Camera-type eye (tissue), 1 donor: ENCODE results near the gene KRTAP5-8. TPM values are rescaled to one million over a fixed set of nuclear protein-coding genes. Genes with fewer than 3 reads are reported as not detected.

ENCODE experiments used
- total RNA-seq: library from RNA; depleted of rRNA; stranded (reverse); fragments of >200 nt; gene quantifications from one replicate; pipeline ENCODE4 v1.2.3, GENCODE V29; 2014

KRTAP5-8 gene, protein sequence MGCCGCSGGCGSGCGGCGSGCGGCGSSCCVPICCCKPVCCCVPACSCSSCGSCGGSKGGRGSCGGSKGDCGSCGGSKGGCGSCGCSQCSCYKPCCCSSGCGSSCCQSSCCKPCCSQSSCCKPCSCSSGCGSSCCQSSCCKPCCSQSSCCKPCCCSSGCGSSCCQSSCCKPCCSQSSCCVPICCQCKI
- not detected for total RNA-seq

DNA sequence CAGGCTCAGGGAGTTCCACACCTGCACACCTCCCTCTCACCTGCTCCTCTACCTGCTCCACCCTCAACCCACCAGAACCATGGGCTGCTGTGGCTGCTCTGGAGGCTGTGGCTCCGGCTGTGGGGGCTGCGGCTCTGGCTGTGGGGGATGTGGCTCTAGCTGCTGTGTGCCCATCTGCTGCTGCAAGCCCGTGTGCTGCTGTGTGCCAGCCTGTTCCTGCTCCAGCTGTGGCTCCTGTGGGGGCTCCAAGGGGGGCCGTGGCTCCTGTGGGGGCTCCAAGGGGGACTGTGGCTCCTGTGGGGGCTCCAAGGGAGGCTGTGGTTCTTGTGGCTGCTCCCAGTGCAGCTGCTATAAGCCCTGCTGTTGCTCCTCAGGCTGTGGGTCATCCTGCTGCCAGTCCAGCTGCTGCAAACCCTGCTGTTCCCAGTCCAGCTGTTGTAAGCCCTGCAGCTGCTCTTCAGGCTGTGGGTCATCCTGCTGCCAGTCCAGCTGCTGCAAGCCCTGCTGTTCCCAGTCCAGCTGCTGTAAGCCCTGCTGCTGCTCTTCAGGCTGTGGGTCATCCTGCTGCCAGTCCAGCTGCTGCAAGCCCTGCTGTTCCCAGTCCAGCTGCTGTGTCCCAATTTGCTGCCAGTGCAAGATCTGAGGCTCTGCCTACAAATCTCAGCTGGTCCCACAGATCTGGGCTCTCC is at the start of gene KRTAP5-8:
Gene KRTAP5-8 (plus strand): TSS at position 49 of the 689 bp plus-strand sequence. CDS start 31 bp downstream, at position 80.

DNA sequence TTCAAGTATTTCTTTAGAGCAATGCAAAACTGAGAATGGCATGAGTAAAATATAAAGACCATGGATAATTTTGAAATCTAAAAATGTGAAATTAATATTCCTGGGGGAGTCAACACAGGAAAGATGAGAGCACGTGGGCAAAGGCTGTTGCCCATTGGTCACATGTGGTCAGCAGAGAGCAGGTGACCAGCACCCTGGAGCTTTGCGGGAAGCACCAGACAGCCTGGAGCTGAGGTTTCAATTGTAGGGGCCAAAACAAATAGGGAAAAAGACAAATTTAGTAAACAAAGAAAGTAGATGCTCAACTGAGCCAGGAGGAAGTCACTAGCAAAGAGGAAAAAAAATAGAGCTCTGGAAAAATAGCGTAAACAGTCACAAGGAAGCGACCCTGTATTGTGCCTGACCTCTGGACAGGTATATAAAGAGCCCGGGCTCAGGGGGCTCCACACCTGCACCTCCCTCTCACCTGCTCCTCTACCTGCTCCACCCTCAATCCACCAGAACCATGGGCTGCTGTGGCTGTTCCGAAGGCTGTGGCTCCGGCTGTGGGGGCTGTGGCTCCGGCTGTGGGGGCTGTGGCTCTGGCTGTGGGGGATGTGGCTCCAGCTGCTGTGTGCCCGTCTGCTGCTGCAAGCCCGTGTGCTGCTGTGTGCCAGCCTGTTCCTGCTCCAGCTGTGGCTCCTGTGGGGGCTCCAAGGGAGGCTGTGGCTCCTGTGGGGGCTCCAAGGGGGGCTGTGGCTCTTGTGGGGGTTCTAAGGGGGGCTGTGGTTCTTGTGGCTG is 10.8 kb upstream of the KRTAP5-8 start, which contains the start of gene KRTAP5-7:
Gene KRTAP5-7 (plus strand): TSS at position 472 of the 780 bp plus-strand sequence. CDS start 34 bp downstream, at position 506.

DNA sequence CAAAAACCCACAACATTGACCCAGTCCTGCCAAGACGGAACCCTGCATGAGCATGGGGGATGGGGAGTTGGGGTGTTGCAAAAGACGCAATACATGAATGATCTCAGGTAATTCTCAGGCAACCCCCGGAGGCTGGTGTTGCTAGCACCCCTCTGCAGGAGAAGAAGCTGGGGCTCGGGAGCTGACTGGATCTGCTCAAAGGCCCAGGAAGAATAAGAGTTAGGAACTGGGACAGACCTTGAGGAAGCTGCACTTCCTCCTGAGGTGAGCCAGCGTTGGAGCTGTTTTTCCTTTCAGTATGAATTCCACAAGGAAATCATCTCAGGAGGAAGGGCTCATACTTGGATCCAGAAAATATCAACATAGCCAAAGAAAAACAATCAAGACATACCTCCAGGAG is 10.3 kb downstream of the KRTAP5-8 start, which contains the start of gene KRTAP5-9:
Gene KRTAP5-9 (plus strand): TSS at position 301 of the 400 bp plus-strand sequence. CDS start 238 bp downstream, outside the sequence.

DNA sequence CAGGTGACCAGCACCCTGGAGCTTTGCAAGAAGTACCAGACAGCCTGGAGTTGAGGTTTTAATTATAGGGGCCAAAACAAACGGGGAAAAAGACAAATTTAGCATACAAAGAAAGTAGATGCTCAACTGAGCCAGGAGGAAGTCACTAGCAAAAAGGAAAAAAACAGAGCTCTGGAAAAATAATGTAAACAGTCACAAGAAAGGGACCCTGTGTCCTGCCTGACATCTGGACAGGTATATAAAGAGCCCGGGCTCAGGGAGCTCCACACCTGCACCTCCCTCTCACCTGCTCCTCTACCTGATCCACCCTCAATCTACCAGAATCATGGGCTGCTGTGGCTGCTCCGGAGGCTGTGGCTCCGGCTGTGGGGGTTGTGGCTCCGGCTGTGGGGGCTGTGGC is 27.4 kb downstream of the KRTAP5-8 start, which contains the start of gene KRTAP5-10:
Gene KRTAP5-10 (plus strand): TSS at position 301 of the 400 bp plus-strand sequence. CDS start 25 bp downstream, at position 326.

DNA sequence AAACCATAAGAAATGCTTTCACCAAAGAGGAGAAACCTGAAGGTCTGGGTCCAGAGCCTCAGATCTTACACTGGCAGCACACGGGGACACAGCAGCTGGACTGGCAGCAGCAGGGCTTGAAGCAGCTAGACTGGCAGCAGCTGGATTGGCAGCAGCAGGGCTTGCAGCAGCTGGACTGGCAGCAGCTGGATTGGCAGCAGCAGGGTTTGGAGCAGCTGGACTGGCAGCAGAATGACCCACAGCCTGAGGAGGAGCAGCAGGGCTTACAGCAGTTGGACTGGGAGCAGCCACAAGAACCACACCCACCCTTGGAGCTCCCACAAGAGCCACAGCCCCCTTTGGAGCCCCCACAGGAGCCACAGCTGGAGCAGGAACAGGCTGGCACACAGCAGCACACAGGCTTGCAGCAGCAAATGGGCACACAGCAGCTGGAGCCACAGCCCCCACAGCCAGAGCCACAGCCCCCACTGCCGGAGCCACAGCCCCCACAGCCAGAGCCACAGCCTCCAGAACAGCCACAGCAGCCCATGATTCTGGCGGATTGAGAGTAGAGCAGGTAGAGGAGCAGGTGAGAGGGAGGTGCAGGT is 44.6 kb downstream of the KRTAP5-8 start, which contains the start of gene KRTAP5-11:
Gene KRTAP5-11 (minus strand): TSS at position 567 of the 587 bp plus-strand sequence. CDS start 38 bp downstream, at position 529.

Other genes with a start within 250 kb of the KRTAP5-8 start
- gene DHCR7, start 89.6 kb upstream of the KRTAP5-8 start, total RNA-seq = 20.3 TPM
- gene NADSYN1, start 84.8 kb upstream of the KRTAP5-8 start, total RNA-seq = 43.7 TPM
- gene KRTAP5-7, start 10.8 kb upstream of the KRTAP5-8 start, total RNA-seq = not detected
- gene KRTAP5-9, start 10.4 kb downstream of the KRTAP5-8 start, total RNA-seq = not detected
- not detected for gene KRTAP5-10, start 27.5 kb downstream of the KRTAP5-8 start, total RNA-seq
- not detected for gene KRTAP5-11, start 44.9 kb downstream of the KRTAP5-8 start, total RNA-seq